Fibroblast of villous mesenchyme (primary cell): ENCODE results near the gene B3GALT5. TPM values are rescaled to one million over a fixed set of nuclear protein-coding genes. Genes with fewer than 3 reads are reported as not detected.

Experiments used
- DNase-seq: peaks from one replicate; pipeline ENCODE4 v3.0.0-alpha.2; 2010; ENCODE audit warnings: low read depth
- H3K4me3 ChIP-seq: 2 replicates; pipeline ENCODE4 v1.5.1; 2011; ENCODE audit warnings: low read depth, mild to moderate bottlenecking, low read length
- total RNA-seq: library from RNA; depleted of rRNA; stranded (reverse); fragments of >200 nt; gene quantifications from 2 replicates; pipeline ENCODE4 v1.2.3, GENCODE V29; 2012
- TF ChIP-seq, protein P1 (sequence below): IDR thresholded peaks from 2 replicates; pipeline ENCODE4 v1.5.1; 2012; ENCODE audit warnings: low read depth, mild to moderate bottlenecking, low read length; ENCODE audit not compliant: insufficient read depth

B3GALT5 gene
- total RNA-seq, 1 donor, result not detected

DNA sequence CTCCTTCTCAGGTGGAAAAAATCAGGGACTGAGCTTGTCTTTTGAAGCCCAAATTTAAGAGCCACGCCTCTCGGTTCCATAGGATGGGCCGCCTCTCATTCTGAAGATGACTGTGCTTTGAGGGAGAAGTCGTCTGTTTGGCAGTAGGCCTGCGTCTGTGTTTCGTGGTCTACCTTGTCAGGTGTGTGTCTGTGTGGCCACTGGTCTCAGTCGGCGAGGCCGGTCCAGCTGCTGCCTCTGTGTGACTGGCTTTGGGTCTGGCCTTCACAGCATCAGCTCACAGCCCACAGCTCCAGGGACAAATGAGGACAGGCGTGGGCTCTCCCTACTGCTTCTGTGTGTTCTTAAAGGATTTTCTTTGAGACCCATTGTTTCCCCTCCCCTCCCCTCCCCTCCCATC lies 50.3 kb downstream of the B3GALT5 start:
- TF ChIP-seq, protein P1, sequence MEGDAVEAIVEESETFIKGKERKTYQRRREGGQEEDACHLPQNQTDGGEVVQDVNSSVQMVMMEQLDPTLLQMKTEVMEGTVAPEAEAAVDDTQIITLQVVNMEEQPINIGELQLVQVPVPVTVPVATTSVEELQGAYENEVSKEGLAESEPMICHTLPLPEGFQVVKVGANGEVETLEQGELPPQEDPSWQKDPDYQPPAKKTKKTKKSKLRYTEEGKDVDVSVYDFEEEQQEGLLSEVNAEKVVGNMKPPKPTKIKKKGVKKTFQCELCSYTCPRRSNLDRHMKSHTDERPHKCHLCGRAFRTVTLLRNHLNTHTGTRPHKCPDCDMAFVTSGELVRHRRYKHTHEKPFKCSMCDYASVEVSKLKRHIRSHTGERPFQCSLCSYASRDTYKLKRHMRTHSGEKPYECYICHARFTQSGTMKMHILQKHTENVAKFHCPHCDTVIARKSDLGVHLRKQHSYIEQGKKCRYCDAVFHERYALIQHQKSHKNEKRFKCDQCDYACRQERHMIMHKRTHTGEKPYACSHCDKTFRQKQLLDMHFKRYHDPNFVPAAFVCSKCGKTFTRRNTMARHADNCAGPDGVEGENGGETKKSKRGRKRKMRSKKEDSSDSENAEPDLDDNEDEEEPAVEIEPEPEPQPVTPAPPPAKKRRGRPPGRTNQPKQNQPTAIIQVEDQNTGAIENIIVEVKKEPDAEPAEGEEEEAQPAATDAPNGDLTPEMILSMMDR, result no peak
- DNase-seq, result no peak
- no peak overlapping the region for H3K4me3 ChIP-seq

DNA sequence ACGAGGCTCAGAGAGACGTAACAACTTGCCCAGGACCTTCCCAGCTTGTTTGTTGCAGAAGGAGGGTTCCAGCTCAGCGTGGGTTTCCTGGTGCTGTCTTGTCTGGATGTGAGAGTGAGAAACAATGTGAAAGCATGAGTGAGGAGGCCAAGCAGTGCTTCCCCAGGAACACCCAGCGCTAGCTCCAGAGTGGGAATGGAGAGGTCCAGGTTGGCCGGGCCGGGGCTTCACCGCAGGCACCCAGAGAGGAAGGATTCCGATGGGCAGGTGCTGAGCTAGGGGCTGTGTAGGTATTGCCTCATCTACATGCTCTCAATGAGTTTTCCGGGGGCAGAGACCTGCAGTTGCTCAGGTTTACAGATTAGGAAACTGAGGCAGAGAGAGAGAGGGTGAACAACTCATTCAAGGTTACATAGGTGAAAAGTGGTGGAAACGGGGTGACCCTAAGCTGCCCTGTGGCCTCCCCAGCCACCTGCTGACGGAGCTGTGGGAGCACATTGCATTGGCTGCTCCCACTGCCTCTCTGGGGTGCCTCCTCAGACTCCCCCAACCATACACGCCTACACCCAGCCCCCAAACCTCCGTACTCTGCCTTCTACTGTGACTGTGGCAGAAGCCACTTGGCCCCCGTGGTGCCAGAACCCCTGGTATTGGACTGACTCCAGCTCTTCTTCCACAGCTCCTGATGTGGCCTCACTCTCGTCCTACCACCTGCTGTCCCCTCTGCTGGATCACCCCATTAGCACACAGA lies 51.2 kb downstream of the B3GALT5 start:
- no peak for DNase-seq
- H3K4me3 ChIP-seq, result no peak overlapping the region
- TF ChIP-seq, protein P1, result no peak

DNA sequence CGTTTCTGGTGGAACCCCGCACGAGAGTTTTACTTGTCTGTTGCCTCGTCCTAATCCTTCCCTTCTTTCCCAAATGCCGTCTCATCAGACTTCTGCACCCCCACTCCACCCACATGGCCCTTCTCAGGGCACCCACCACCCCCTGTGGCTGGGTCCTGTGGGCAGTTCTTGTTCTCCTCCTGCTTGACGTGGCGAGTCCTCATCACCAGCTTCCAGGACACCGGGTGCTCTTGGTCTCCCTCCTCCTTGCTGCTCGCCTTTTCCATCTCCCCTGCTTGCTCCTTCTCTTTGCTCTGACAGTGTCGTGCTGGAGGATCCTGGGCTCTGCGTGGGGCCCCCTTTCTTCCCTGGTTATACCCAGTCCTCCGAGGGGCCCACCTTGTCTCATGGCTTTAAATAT lies 51.8 kb downstream of the B3GALT5 start:
- no peak for DNase-seq
- TF ChIP-seq, protein P1, result no peak
- H3K4me3 ChIP-seq, result no peak overlapping the region

DNA sequence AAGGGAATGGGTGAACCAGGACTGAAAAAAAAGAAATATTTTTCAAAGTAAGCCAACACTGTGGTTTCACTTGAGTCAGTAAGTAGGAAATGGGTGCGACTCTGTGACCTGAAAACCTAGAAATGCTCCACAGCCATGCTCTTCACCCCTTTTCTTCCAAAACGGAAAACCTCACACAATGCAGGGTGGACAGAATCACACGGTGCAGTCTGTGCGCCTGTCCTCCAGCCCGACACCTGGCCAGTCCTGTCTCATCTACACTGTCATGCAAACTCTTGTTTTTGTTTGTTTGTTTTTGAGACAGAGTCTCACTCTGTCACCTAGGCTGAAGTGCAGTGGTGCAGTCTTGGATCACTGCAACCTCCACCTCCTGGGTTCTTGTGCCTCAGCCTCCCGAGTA lies 53.3 kb downstream of the B3GALT5 start:
- no peak overlapping the region for H3K4me3 ChIP-seq
- TF ChIP-seq, protein P1, result no peak
- no peak for DNase-seq

DNA sequence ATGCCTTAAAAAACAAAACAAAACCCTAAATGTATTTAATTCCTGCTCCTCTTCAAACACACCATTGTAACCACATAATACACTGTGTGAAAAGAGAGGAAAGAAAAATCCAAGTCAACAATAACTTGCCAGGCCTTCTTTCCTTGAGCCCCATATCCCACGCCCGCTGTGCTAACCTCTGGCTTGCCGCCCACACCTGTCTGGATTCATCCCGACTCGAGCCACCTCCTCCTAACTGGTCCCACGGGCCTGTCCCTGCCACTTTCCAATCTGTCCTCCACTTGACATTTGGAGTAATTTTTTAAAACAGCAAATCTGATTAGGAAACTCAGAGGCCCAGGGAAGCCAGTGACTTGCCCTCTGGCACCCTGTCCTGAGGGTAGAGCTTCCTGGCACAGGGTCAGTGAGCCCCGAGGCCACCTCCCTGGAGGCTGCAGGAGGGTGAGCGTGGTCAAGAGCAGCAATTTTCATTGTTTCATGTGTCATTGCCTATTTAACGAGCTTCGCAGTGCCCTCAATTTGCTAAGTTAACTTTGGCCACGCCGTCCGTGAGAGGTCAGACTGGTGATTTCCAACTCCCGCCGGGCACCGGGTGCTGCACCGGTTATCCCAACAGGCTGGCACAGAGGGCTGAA lies 54.1 kb downstream of the B3GALT5 start:
- H3K4me3 ChIP-seq, result no peak overlapping the region
- DNase-seq, result no peak
- TF ChIP-seq, protein P1, result no peak

DNA sequence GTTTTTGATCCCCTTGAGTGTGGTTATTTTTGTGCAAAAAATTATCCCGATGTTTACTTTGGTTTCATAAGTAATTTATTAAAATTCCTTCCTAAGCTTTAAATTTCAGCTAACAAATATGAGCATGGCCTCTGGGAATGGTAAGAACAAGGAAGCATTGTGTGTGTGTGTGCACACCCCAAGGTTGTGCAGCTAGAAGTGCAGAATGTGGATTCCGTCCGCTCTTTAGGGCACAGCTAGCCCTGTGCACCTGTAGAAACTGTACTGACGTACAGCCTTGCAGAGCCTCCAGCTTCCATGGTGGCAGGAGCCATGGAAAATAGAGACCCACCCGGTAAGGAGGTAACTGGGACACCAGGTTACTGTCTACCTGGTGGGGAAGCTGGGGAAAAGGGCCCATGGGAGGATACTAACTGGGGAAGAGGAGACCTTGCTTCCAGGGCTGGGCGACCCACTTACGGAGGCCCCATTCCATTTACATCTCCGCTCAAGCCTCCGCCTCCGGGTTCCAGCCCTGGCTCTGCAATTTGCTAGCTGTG lies 54.7 kb downstream of the B3GALT5 start:
- no peak overlapping the region for H3K4me3 ChIP-seq
- TF ChIP-seq, protein P1, result no peak
- no peak for DNase-seq
